ENCODE results near the gene AGRN.
"Not testable (repeated sequence)": the region's sequence is repeated elsewhere in the genome, so short reads cannot be mapped to it uniquely, and the experiment has no call there.

Gene AGRN

GRCh38 chr1:1000357-1001056 lies 19.4 kb upstream of the AGRN start:
- DNase-seq (ENCODE audit: low read depth, low spot score): peak; percentile 32

GRCh38 chr1:1001057-1001783 lies 18.7 kb upstream of the AGRN start:
- DNase-seq (ENCODE audit: low read depth, low spot score): no peak

GRCh38 chr1:1003618-1004419 lies 16.1 kb upstream of the AGRN start:
- no peak for DNase-seq (ENCODE audit: low read depth, low spot score)

GRCh38 chr1:1004420-1004779 lies 15.5 kb upstream of the AGRN start:
- no peak for DNase-seq (ENCODE audit: low read depth, low spot score)

GRCh38 chr1:1004780-1005697 lies 14.9 kb upstream of the AGRN start:
- DNase-seq (ENCODE audit: low read depth, low spot score): no peak

GRCh38 chr1:1005774-1006304 lies 14.1 kb upstream of the AGRN start:
- no peak for DNase-seq (ENCODE audit: low read depth, low spot score)

GRCh38 chr1:1006305-1007159 lies 13.4 kb upstream of the AGRN start:
- no peak for DNase-seq (ENCODE audit: low read depth, low spot score)

GRCh38 chr1:1010131-1010530 lies 9.8 kb upstream of the AGRN start:
- not testable (repeated sequence) for DNase-seq (ENCODE audit: low read depth, low spot score)

GRCh38 chr1:1011396-1011949 lies 8.4 kb upstream of the AGRN start:
- DNase-seq (ENCODE audit: low read depth, low spot score): no peak

- not testable (repeated sequence) for DNase-seq (ENCODE audit: low read depth, low spot score)
These were observed 7.2 kb upstream of the AGRN start for GRCh38 chr1:1012736-1013104.

GRCh38 chr1:1013105-1013921 lies 6.6 kb upstream of the AGRN start, which contains the start of gene ISG15:
Gene ISG15 (plus strand): TSS chr1:1013497. CDS start chr1:1013574, 77 bp downstream.
- DNase-seq (ENCODE audit: low read depth, low spot score): peak; percentile 72

GRCh38 chr1:1013922-1014648 lies 5.8 kb upstream of the AGRN start:
- DNase-seq (ENCODE audit: low read depth, low spot score): no peak

- DNase-seq (ENCODE audit: low read depth, low spot score): no peak
These were observed 4.9 kb upstream of the AGRN start for GRCh38 chr1:1014799-1015681.

- not testable (repeated sequence) for DNase-seq (ENCODE audit: low read depth, low spot score)
These were observed 2.3 kb upstream of the AGRN start for GRCh38 chr1:1017397-1018320.

- DNase-seq (ENCODE audit: low read depth, low spot score): not testable (repeated sequence)
These were observed 1.6 kb upstream of the AGRN start for GRCh38 chr1:1018321-1018685.
